GM21367 (cell line): ENCODE measurements around the gene C1QTNF7.
A peak's percentile ranks its signal among the peaks of the same experiment; 100 is the strongest.

Experiments used
- ATAC-seq: cut with Tn5 transposase; IDR thresholded peaks from one replicate; pipeline ENCODE4 v1.9.1; 2021; ENCODE audit not compliant: unreplicated experiment

The C1QTNF7 gene

DNA sequence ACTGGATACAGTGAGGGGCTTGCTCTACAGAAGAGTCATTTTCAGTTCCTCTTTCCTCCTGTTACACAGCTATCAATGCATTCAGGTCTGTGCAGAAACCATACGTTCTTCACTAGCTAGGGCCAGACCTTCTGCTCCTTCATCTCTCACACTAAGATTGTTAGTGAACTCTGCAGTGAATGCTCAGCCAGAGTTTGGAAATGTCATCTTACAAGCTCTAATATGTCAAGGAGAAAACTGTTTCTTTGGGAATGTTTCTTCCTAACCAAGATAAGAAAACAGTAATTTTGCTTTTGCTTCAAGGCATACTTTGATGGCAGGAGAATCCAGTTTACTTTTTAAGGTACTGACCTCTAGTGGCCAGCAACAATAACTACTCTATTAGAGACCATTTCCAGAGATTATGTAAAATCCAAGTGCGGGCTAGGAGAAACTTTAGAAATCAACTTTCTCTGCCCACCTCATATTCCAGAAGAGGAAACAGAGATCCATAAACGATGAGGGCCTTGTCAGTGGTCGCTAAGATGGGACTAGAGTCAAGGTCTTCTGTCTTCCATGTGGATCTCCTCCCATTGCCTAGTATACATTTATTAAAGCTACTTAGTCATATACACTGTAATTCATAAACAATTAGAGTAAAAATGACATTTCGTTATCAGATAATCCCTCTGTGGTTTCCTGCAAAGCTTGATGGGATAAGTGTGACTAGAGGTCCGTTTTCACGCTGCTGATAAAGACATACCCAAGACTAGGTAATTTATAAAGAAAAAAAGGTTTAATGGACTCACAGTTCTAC is 29.8 kb downstream of the C1QTNF7 start:
- peak; percentile 98 for ATAC-seq

DNA sequence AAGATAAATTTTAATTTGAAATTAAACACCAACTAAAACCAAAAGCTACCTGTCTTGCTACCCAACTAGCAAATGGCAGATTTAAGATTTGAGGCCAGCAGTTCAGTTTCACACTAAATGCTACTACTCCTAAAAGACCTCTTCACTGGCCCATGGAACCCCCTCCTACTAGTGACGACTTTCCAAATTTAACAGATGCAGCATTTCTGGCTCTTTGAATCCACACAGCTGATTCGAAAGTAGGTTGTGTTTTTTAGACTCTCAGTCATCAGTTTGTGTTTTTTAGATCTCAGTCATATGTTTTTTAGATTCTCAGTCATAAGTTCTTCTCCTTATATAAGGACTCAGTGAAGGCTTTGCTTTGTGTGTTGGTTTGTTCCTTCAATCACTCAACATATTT is 30.8 kb downstream of the C1QTNF7 start:
- no peak for ATAC-seq

DNA sequence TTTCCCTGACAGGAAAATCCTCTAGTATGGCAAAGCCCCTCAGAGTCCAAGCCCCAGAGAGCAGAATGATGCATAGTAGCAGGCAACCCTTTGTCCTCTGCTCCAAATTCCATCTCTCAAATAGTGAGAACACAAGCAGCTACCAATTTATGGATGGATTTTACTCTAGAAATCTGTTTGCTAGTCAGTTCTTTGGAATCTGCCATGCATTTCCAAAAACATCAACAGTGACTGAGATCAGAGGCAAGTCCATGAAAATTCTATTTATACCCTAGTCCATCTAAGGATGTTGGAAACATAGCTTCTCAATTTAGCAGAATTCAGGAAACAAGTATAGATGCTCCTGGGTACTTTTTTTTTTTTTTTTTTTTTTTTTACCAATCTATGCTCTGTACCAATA is 31.9 kb downstream of the C1QTNF7 start:
- no peak for ATAC-seq

DNA sequence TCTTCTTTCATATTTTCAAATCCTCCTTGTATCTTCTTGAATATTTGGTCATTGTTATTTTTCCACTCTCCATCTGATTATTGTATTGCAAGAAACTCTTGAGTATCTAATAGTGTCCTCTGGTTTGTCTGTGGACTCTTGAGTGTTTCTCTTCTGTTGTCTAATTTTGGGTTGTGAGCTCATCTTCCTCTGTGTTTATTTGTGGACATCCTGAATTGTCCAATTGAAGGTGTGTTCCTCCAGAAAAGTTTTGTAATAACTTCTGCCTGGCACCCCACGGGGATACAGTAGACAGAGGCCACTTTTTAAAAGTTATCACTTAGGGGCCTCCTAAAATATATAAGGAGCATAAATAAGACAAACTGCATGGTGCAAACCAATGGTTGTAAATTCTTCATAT is 38.8 kb downstream of the C1QTNF7 start:
- ATAC-seq, result no peak

DNA sequence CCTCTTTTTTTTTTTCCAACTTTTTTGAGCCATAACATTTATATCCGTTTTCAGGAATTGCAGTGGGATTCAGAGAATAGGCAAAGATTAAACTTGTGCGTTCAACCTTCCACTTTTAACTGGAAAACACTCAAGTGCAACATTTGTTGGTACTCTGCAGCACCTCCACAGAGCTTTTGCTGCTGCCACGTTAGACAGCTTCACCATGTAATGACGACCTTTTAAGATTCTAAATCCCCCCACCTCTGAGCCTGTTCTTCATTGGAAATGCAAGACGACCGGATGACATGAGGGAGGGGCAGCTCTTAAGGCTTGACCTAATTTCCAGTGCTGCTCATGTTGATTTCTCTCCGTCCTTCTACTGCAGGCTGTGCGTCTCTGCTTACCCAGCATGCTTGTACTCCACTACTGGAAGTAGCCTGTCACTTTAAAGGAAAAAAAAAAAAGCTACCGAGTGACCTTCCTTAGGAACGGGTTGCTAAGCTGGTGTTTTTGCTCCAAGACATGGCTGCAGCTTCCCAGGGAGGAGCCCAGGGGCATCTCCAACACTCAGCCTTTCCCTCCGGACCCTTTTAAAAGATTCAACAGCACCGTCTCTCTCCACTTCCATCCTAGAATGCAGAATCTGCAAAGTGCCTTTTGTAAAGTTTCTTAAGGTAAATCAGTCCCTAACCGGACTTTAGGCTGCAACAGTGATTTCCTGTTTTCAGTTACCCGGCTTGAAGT is 41.7 kb downstream of the C1QTNF7 start, which contains the start of gene CC2D2A:
TSS of gene CC2D2A (plus strand) at position 481 of the 726 bp plus-strand sequence. CDS start 6,051 bp downstream, outside the sequence.
- ATAC-seq, result no peak

DNA sequence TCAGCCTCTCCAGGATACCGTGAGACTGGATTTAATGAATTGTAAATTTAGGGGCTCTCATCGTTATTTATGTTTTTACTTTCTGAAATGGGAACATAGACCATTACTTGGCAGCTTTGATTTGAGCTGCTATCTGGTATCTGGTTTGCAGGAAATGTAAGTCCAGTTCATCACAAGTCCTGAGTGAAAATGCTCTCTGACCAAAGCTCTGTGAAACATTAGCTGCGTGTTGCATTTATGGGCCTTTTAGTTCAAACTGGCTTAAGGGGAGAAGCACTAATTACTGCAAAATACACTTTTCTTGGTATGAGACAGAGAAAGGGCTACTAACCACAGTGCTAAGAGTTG is 42.3 kb downstream of the C1QTNF7 start:
- no peak for ATAC-seq

DNA sequence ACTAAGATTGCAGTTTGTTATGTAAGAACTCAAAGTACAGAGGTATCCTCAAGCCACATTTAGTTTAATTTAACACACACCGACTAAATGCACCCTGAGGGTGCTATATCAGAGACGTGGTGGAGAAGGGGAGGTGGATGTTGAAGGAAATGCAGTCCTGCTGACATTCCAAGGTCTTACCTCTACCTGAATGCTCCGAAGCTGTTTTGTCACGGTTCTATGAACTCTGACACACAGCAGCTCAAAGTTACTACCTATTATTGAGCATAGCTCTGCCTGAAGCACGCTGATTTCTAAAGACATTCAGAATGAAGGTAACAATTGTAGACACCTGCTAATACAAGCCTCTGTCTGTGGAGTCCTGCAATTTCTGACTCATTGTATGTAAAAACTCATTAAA is 48.6 kb downstream of the C1QTNF7 start:
- no peak for ATAC-seq

DNA sequence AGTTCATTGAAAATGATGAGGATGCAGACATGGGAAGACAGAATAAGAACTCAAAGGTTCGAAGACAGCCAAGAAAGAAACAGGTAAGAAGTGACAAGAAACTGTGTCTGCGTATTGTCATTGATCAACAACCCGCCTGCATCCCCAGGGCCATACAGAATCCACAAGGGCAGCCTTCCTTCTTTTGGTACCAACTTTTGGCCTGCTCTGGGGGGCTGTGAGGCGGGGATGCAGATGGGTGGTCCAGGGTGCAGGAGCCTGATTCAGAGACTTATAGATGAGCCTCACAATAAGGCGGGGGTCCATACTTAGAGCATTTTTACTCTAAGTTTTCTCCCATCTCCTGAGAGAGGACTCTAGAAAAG is 50.9 kb downstream of the C1QTNF7 start:
- no peak for ATAC-seq

DNA sequence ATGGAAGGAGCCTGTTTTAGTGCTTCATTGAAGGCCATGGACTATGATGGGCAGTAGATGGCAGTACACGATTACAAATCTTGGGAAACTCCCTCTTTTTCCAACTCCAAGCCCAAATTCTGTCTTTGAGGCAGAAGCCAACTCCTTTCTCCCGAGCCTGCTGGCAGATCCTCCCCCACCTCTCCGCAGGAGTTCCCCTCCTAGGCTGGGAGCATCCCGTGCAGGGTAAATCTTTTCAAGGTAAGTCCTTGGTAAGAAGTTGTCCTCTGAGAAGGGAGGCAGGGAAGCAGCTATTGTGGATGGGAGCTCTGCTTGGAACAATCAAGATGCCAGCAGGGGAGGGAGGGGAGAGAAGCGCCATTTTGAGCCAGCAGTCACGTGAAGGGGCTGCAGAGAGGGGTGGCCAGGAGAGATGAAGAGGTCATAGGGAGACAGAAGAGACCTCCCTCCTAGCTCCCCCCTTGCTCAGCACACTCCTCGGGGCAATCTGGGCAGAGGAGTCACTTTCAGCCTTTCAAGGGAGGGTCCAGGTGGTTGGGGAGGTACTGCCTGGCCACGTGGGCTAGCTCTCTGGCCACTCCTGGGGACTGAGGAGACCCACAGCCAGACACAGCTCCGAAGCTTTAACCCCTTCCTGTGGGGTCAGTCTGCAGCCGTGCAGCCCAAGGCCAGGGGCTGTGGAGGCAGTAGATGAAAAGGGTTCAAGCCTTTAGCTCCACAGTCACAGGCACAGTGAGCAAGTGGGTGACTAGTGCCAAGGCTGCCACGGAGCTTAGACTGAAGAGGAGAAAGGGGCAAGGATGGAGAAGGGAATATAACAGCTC is 51.5 kb downstream of the C1QTNF7 start:
- no peak for ATAC-seq

DNA sequence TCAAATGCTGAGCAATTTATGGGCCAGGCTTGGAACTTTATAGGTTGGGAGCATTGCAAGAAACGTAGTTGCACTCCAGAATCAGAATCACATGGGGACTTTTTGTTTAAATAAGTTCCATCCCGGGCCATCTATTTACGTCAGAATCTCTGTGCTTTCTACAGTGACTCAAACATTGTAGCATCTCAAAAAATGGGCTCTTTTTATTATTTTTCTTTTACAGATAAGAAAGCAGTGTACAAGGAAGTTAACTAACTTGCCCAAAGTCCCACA is 52.0 kb downstream of the C1QTNF7 start:
- ATAC-seq, result no peak

DNA sequence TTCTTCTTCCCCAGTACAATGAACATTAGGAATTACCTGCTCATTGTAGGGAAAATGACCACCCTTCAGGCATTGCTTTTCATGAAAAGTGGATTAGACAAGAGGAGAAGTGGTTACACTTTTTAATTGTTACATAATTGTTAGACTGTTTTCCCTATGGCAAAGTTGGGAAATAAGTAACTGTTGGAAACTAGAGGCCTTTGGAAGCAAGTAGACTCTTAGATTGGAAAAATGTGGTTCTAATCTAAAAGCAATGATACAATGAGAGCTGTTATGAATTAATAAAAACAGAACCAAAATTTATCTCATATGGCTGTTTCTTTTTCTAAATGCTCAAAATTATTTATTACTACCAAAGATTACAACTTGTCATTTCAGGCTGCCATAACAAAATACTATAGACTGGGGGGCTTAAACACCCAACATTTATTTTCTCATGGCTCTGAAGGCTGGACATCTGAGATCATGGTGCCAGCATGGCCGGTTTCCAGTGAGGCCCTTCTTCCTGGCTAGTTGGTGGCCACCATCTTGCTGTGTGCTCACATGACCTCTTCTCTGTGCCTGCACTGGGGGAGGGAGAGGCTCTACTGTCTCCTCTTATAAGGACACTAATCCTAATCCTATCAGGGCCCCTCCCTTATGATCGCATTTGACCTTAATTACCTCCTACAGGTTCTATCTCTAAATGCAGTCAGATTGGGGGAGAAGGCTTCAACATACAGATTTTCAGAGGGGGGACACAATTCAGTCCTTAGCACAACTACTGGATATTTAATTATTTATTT is 54.3 kb downstream of the C1QTNF7 start:
- no peak for ATAC-seq

DNA sequence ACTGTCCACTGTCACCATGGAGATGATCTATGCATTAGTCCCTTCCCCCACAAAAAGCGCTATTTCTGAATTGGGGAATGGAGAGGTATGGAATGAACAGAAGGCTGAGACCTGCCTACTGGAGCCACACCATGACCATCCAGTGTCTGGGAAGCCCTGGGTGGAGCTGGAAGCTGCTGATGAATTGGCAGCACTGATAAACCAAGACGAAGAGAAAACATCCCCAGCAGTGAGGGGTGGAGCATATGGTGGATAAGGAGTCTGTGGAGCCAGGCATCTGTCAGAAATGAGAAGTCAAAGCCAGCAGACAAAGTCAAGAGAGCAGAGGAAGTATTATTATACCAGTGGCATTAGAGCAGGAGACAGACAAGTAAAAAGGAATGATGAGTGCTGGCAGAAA is 55.0 kb downstream of the C1QTNF7 start:
- ATAC-seq, result no peak

DNA sequence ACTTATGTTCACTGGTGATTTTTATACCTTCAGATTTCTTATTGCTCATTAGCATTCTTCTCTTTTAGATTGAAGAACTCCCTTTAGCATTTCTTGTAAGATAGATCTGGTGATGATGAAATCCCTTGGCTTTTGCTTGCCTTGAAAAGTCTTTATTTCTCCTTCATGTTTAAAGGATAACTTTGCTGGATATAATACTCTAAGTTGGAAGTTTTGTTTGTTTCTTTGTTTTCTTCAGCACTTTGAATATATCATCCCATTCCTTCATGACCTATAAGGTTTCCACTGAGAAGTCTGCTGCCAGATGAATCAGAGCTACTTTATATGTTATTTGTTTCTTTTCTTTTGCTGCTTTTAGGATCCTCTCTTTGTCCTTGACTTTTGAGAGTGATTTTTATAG is 60.3 kb downstream of the C1QTNF7 start:
- ATAC-seq, result no peak

DNA sequence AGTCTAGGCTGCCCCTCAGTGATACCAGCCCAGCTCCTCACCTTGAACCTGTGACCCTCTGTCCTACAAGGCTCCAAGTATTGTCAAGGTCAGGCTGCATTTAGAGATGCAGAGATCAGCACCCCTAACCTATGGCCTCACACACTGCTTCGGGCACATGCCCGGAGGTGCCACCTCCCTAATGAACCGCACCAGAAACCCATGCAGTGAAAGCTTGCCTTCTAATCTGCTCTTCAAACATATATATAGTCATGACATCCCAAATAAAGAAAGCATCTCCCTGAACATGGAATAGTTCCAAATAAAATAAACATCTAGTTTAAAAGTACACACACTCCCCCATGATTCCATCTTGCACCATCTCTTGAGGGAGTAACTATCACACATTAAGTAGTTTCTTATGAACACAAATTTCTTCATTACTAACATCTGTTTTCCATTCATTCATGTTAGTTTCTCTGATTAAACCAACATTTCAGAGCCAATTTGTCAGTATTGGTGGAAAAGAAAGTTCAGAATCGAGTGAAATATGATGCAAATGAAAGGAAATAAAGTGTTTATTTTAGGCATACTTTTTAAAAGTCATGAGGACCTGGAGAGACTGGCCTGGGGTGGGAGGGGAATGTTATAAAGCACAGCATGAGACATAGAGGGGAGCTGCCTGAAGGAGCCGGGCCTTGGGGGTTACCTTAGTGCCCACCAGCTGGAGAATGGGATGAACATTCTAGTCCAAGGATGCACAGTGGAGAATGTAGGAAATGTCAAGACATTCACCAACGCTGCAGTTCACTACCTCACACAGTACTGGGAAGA is 61.0 kb downstream of the C1QTNF7 start:
- ATAC-seq, result no peak

DNA sequence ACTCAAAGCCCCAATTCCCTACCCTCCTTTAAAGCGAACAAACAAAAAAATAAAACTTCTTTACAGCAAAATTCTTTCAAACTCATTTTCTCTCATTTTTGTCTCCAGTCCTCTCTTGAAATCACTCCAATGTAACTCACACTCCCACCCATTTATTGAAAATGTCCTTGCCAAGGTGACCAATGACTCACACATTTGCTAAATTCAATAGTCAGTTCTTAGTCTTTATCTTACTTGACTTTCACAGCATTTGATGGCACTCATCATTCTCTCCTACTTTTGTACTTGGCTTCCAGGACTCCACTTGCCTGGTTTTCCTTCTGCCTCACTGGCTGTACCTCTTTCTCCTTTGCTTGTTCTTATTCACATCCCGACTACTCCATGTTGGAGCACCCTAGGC is 61.7 kb downstream of the C1QTNF7 start:
- ATAC-seq, result no peak

DNA sequence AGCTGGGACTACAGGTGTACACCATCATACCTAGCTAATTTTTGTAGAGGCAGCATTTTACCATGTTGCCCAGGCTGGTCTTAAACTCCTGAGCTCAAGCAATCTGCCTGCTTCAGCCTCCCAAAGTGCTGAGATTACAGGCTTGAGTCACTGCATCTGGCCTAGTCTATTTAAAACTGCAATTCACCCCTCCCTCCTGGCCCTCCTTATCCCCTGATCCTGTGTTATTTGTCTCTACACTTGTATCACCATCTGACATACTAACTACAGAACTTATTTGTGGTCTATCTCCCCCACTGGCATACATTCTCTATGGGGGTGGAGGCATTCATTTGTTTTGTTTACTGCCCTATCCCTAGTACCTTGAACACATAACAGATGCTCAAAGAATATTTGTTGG is 65.6 kb downstream of the C1QTNF7 start:
- no peak for ATAC-seq

DNA sequence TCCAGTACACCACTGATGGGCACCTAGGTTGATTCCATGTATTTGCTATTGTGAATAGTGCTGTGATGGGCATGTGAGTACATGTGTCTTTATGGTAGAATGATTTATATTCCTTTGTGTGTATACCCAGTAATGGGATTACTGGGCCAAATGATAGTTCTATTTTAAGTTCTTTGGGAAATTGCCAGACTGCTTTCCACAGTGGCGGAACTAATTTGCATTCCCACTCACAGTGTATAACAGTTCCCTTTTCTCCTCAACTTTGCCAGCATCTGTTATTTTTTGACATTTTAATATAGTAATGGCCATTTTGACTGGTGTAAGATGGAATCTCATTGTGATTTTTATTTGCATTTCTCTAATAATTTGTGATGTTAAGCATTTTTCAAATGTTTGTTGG is 67.8 kb downstream of the C1QTNF7 start:
- ATAC-seq, result no peak
